Measurements from ENCODE around the gene ZNF500. TPM values are rescaled to one million over a fixed set of nuclear protein-coding genes. Genes with fewer than 3 reads are reported as not detected.

The ZNF500 gene
- total RNA-seq, 4 donors from 2014 or later, result 3.8 to 11.7 (median 8.2) TPM

- TF ChIP-seq CTCF (IDR thresholded peaks at IDR 0.05; ENCODE audit: low read depth), result no peak
Measured at GRCh38 chr16:4704491-4704890, 62.5 kb downstream of the ZNF500 start.

DNA sequence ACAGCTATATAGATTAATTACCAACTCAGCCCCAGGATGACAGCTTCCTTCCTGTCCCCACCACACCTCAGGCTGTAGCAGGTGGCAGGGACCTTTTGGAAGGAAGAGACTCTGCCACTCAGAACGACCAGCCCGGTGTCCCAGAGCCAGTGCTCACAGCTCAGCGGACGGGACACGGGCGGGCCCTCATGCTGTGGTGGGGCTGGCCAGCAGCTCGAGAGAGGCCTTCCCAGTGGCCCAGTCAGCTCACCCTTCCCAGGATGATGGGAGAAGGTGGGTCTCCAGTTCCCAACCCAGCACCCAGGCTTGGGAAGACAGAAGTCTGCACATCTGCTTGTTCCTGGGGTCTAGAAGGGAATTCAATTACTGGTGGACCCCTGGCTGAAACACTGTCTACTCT, 63.1 kb downstream of the ZNF500 start:
- no peak for TF ChIP-seq CTCF (IDR thresholded peaks at IDR 0.05; ENCODE audit: low read depth)

- TF ChIP-seq CTCF (IDR thresholded peaks at IDR 0.05; ENCODE audit: low read depth), result no peak
Measured at GRCh38 chr16:4702466-4702808, 64.5 kb downstream of the ZNF500 start.

GRCh38 chr16:4701791-4702465, 65.0 kb downstream of the ZNF500 start:
- TF ChIP-seq CTCF (IDR thresholded peaks at IDR 0.05; ENCODE audit: low read depth), result no peak

GRCh38 chr16:4700997-4701743, 65.8 kb downstream of the ZNF500 start:
- TF ChIP-seq CTCF (IDR thresholded peaks at IDR 0.05; ENCODE audit: low read depth), result no peak

- no peak for TF ChIP-seq CTCF (IDR thresholded peaks at IDR 0.05; ENCODE audit: low read depth)
Measured at GRCh38 chr16:4700380-4700996, 66.5 kb downstream of the ZNF500 start.

DNA sequence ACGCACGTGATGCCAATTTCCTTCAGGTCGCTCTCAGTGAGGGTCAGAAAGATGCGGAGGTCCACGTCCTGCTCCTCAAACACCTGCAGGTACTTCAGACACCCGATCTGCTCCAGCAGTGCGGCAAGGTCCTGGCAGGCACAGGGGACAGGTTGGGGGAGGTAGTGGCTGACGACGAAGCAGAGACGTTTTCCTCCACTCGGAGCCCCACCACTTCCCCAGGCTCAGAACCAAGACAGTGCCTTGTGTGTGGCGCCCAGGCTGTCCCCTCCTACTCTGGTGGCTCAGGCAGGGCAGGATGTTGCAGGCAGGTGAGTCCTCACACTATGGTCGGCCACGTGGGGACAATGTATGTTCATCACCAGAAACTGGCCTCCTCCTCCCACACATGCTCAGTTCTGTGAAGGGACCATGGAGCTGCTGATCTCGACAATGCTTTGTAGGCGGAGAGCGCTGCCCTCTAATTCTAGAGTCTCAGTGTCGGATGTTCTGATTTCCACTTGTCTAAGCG, 67.9 kb downstream of the ZNF500 start:
- TF ChIP-seq CTCF (IDR thresholded peaks at IDR 0.05; ENCODE audit: low read depth), result no peak
